ENCODE data around the gene CARHSP1. TPM values are rescaled to one million over a fixed set of nuclear protein-coding genes. Genes with fewer than 3 reads are reported as not detected.

CARHSP1 gene
- polyA plus RNA-seq, 3 donors: 32.0 to 60.3 (median 52.0) TPM

Other genes with a start within 250 kb of the CARHSP1 start
- 10 to 100 TPM; 36.0 to 44.0 (median 38.9) TPM for gene METTL22, start 247.3 kb downstream of the CARHSP1 start, polyA plus RNA-seq
- gene ABAT, start 194.4 kb downstream of the CARHSP1 start, polyA plus RNA-seq: 10 to 100 TPM in 1 of 3 donors, 1 to 10 TPM in 2; 4.9 to 11.8 (median 8.7) TPM
- 1 to 10 TPM; 3.8 to 4.5 (median 4.4) TPM for gene TMEM186, start 71.4 kb downstream of the CARHSP1 start, polyA plus RNA-seq
- 10 to 100 TPM; 15.2 to 22.9 (median 17.8) TPM for gene PMM2, start 71.2 kb downstream of the CARHSP1 start, polyA plus RNA-seq
- gene LITAFD, start 13.3 kb upstream of the CARHSP1 start, polyA plus RNA-seq: not detected
- gene USP7, start 94.9 kb upstream of the CARHSP1 start, polyA plus RNA-seq: 10 to 100 TPM in 1 of 3 donors, 1 to 10 TPM in 2; 2.4 to 31.7 (median 4.1) TPM
- gene HAPSTR1, start 222.6 kb upstream of the CARHSP1 start, polyA plus RNA-seq: 10 to 100 TPM in 2 of 3 donors, 1 to 10 TPM in 1; 7.2 to 58.9 (median 11.1) TPM